ENCODE measurements around the gene LYZL6.

Gene LYZL6

DNA sequence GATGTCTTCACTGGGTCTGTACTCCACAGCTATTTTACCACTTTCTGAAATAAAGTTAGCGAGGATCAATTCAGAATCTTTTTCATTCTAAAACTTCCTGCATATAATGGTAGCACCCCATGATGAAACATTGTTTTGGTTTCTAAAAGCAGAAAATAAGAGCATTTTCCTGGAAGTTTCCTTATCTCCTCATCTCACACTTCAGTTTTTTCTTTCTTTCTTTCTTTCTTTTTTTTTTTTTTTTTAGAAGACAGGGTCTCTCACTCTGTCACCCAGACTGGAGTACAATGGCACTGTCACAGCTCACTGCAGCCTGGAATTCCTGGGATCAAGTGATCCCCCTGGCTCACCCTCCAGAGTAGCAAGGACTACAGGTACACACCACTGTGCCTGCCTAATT lies 23.3 kb downstream of the LYZL6 start:
- TF ChIP-seq POLR2AphosphoS5 (IDR thresholded peaks at IDR 0.05; ENCODE audit: low read depth, low read length) (no peak), SIN3A (IDR thresholded peaks at IDR 0.05; ENCODE audit: borderline replicate concordance, insufficient read depth, low read length) (no peak), FOXP2 (optimal IDR thresholded peaks at IDR 0.05; ENCODE audit: borderline replicate concordance, extremely low read depth, extremely low read length, insufficient read depth) (no peak), TAF1 (IDR thresholded peaks at IDR 0.05; ENCODE audit: borderline replicate concordance, insufficient read depth, low read length) (no peak), REST (IDR thresholded peaks at IDR 0.05; ENCODE audit: insufficient read depth in 1 of 2, low read depth in 2 of 2, low read length in 2 of 2) (no peak)

GRCh38 chr17:35918665-35919064 lies 24.8 kb downstream of the LYZL6 start:
- TF ChIP-seq FOXP2 (optimal IDR thresholded peaks at IDR 0.05; ENCODE audit: borderline replicate concordance, extremely low read depth, extremely low read length, insufficient read depth) (no peak), REST (IDR thresholded peaks at IDR 0.05; ENCODE audit: insufficient read depth in 1 of 2, low read depth in 2 of 2, low read length in 2 of 2) (no peak)

DNA sequence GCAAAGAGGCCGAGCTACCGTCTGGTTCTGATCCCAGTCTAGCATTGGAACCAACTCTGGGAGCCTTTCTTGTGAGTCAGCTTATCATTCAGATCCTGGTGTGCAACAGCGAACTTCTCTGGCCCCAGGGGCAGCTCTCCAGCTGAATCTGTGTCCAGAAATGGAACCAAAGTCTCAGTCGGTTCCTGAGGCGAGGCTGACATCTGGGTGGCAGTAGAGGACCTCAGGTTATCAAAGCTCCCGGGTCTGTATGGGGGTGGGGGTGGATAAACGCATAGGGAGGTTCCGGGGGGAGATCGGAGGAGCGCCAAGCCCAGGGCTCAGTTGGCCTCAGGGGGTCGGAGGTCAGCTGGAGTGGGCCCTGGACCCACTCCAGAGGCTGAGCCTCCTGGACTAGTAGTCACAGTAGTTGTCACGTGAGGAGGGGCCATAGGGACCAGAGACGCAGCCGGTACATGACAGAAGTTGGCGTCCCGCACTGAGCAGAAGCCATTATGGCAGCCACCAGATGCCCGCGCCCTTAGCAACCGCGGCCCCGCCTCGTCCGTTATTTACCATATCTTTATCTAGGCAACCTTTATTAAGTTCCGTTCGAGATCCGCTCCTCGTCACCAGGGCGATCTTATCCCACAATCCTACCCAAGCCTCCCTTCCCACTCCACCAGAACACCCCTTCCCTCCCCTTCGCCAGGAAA lies 25.8 kb downstream of the LYZL6 start:
- TF ChIP-seq POLR2AphosphoS5 (IDR thresholded peaks at IDR 0.05; ENCODE audit: low read depth, low read length) = no peak
- TF ChIP-seq SIN3A (IDR thresholded peaks at IDR 0.05; ENCODE audit: borderline replicate concordance, insufficient read depth, low read length) = no peak
- TF ChIP-seq TAF1 (IDR thresholded peaks at IDR 0.05; ENCODE audit: borderline replicate concordance, insufficient read depth, low read length) = no peak
- no peak for TF ChIP-seq FOXP2 (optimal IDR thresholded peaks at IDR 0.05; ENCODE audit: borderline replicate concordance, extremely low read depth, extremely low read length, insufficient read depth)
- no peak for TF ChIP-seq REST (IDR thresholded peaks at IDR 0.05; ENCODE audit: insufficient read depth in 1 of 2, low read depth in 2 of 2, low read length in 2 of 2)

GRCh38 chr17:35915153-35915964 lies 28.2 kb downstream of the LYZL6 start:
- TF ChIP-seq REST (IDR thresholded peaks at IDR 0.05; ENCODE audit: insufficient read depth in 1 of 2, low read depth in 2 of 2, low read length in 2 of 2) = no peak
- TF ChIP-seq POLR2AphosphoS5 (IDR thresholded peaks at IDR 0.05; ENCODE audit: low read depth, low read length) = no peak
- TF ChIP-seq FOXP2 (optimal IDR thresholded peaks at IDR 0.05; ENCODE audit: borderline replicate concordance, extremely low read depth, extremely low read length, insufficient read depth) = no peak
- TF ChIP-seq TAF1 (IDR thresholded peaks at IDR 0.05; ENCODE audit: borderline replicate concordance, insufficient read depth, low read length) = no peak
- no peak for TF ChIP-seq SIN3A (IDR thresholded peaks at IDR 0.05; ENCODE audit: borderline replicate concordance, insufficient read depth, low read length)

Measured in PFSK-1 (cell line).